Kidney (tissue), 14 donors: Measurements from ENCODE around the gene ENDOG. TPM values are rescaled to one million over a fixed set of nuclear protein-coding genes. Genes with fewer than 3 reads are reported as not detected.
"Not testable (repeated sequence)": the region's sequence is repeated elsewhere in the genome, so short reads cannot be mapped to it uniquely, and the experiment has no call there.

ENCODE experiments used
- DNase-seq, 5 donors: peaks; one replicate each; pipeline ENCODE4 v3.0.0-alpha.2; 2013 to 2020
- FAIRE-seq: peaks from 2 replicates; lab custom pipeline; 2012; peaks lifted over from hg19 to GRCh38; lab: Jason Lieb, UNC
- H3K27ac ChIP-seq, 2 donors: one replicate each; pipeline ENCODE4 v1.7.0; 2013; ENCODE audit warnings: low read depth in 2 of 2, low read length in 2 of 2, inconsistent platforms in 1 of 2
- H3K27me3 ChIP-seq: one replicate; pipeline ENCODE4 v1.7.1; 2013; ENCODE audit warnings: low read length, inconsistent platforms; ENCODE audit not compliant: control insufficient read depth, insufficient read depth
- H3K36me3 ChIP-seq, 3 donors: one replicate each; pipeline versions ENCODE4 v1.7.0 to v1.7.1; 2013; ENCODE audit warnings: low read length in 3 of 3, control low read depth in 1 of 3, inconsistent platforms in 1 of 3; ENCODE audit not compliant: insufficient read depth in 3 of 3, control insufficient read depth in 2 of 3
- H3K4me1 ChIP-seq, 3 donors: one replicate each; pipeline versions ENCODE4 v1.7.0 to v1.7.1; 2013; ENCODE audit warnings: low read length in 3 of 3, inconsistent platforms in 1 of 3, low read depth in 1 of 3; ENCODE audit not compliant: control insufficient read depth in 2 of 3, insufficient read depth in 2 of 3
- H3K4me3 ChIP-seq, 3 donors: one replicate each; pipeline versions ENCODE4 v1.7.0 to v1.8.1; 2013; ENCODE audit warnings: low read length in 3 of 3, control low read depth in 1 of 3, inconsistent platforms in 1 of 3
- H3K9ac ChIP-seq, 3 donors: one replicate each; pipeline versions ENCODE4 v1.7.0 to v1.7.1; 2013; ENCODE audit warnings: low read length in 3 of 3, control low read depth in 1 of 3, inconsistent platforms in 1 of 3
- H3K9me3 ChIP-seq, 3 donors: one replicate each; pipeline versions ENCODE4 v1.7.0 to v1.7.1; 2013; ENCODE audit warnings: low read length in 3 of 3, control low read depth in 1 of 3, inconsistent platforms in 1 of 3; ENCODE audit not compliant: control insufficient read depth in 2 of 3, insufficient read depth in 1 of 3
- intact Hi-C: fragments of 100-400 bp; cut with DNase I; formaldehyde crosslinking; loops from one replicate; pipeline ENCODE4 v1.11.1; 2022
- polyA plus RNA-seq: library from polyadenylated mRNA; stranded (reverse); fragments of 350-450 nt; fragmentation: Illumina TruSeq; extraction: RNeasy Lipid Tissue Mini Kit (QIAGEN cat#74804); gene quantifications from one replicate; pipeline ENCODE4 v1.2.3, GENCODE V29; 2014; ENCODE audit warnings: low read depth, low replicate concordance; ENCODE audit not compliant: insufficient read depth
- total RNA-seq: library from RNA; stranded (reverse); fragmentation: NEBNext Ultra II Directional; extraction: Animal tissue kit (Norgen Biotek cat#: 25700); gene quantifications from one replicate; pipeline ENCODE4 v1.2.1, GENCODE V29; 2021
- TF ChIP-seq, protein P1 (sequence below): IDR thresholded peaks from 3 replicates; pipeline ENCODE4 v1.5.1; 2012; ENCODE audit warnings: mild to moderate bottlenecking, moderate library complexity, borderline replicate concordance; ENCODE audit not compliant: insufficient read depth; ENCODE audit errors: extremely low read depth
- donor health status: control.
- donor health status: control.
- donor health status: control.
- donor health status: control.
- donor health status: control.
- donor health status: DM: yes; HTN: yes; CAD: no.
- donor health status: Normal renal cell carcinoma (clear cell type).

ENDOG gene
- total and polyA plus RNA-seq, 2 donors from 2014 or later: 20.6 to 59.9 TPM

DNA sequence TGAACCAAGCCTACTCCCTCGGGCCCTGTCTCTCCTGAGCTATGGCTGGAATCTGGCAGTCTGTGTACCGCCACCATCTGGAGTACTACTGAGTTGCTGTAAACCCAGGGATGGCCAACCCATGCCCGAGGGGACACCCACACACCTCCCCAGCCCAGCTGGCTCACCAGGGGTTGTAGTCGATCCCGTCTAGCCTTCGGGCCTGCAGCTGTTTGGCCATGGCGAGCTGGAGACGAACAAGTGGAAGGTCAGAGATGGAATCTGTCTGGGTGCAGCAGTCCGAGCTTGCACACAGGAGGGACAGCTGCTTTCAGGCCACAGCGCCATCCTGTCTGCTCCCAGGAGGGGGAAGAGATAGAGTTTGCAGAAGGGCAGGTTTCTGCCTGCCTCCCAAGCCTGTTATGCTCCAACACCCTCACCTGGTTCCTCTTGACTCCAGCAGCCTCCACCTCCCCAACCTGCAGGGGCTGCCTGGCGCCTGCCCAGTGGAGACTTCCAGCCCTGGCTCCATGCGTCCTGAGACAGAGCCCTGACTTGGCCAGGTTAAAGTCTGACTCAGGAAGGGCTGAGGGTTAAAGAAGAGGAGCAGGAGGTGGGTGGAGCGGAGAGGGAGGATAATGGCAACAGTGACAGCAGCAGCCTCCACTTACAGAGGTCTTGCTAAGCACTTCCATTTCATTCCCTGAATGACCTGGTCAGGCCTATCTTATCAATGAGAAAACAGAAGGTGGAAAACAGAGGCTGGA lies 27.1 kb downstream of the ENDOG start:
- H3K9ac ChIP-seq: no peak overlapping the region
- FAIRE-seq (no peak), DNase-seq (peak; percentile 21 to 64 (median 41))
- H3K27ac ChIP-seq: peak overlapping the region in 1 of 2 donors; percentile 5
- intact Hi-C loops: no loop called here
- H3K4me3 ChIP-seq: peak overlapping the region in 1 of 3 donors; percentile 43
- H3K4me1 ChIP-seq: peaks cover 0 to 5% (median 0%) of the 10 kb centered on the region in 3 donors
- TF ChIP-seq, protein P1, sequence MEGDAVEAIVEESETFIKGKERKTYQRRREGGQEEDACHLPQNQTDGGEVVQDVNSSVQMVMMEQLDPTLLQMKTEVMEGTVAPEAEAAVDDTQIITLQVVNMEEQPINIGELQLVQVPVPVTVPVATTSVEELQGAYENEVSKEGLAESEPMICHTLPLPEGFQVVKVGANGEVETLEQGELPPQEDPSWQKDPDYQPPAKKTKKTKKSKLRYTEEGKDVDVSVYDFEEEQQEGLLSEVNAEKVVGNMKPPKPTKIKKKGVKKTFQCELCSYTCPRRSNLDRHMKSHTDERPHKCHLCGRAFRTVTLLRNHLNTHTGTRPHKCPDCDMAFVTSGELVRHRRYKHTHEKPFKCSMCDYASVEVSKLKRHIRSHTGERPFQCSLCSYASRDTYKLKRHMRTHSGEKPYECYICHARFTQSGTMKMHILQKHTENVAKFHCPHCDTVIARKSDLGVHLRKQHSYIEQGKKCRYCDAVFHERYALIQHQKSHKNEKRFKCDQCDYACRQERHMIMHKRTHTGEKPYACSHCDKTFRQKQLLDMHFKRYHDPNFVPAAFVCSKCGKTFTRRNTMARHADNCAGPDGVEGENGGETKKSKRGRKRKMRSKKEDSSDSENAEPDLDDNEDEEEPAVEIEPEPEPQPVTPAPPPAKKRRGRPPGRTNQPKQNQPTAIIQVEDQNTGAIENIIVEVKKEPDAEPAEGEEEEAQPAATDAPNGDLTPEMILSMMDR: peak; percentile 3
- H3K27me3 ChIP-seq: no peaks in the 10 kb centered on the region
- peaks cover 0 to 5% (median 0%) of the 10 kb centered on the region in 3 donors for H3K36me3 ChIP-seq
- H3K9me3 ChIP-seq: peaks cover 0 to 4% (median 0%) of the 10 kb centered on the region in 3 donors

DNA sequence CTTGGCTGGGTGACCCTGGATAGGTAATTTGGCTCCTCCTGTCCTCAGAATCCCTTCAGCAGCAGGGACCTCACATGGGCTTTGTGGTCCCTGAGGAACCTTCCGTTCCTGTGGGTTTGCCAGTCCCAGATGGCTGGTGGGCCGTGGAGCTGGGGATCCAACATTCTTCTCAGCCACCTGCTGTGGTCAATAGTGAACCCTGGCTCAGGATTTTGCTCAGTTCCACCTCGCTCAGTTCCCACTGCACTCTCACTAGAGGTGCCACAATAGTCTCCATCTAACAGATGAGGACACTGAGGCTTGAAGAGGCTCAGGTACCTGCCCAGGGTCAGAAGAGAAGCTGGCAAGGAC lies 28.4 kb downstream of the ENDOG start:
- peaks cover 0 to 5% (median 0%) of the 10 kb centered on the region in 3 donors for H3K36me3 ChIP-seq
- no peaks in the 10 kb centered on the region for H3K27me3 ChIP-seq
- FAIRE-seq (no peak), DNase-seq (peak in 1 of 5 donors; percentile 15)
- H3K27ac ChIP-seq: no peak overlapping the region
- H3K9me3 ChIP-seq: peaks cover 0 to 4% (median 0%) of the 10 kb centered on the region in 3 donors
- H3K4me3 ChIP-seq: no peak overlapping the region
- TF ChIP-seq, protein P1: no peak
- intact Hi-C loops: no loop called here
- H3K4me1 ChIP-seq: peaks cover 0 to 5% (median 0%) of the 10 kb centered on the region in 3 donors
- H3K9ac ChIP-seq: no peak overlapping the region

DNA sequence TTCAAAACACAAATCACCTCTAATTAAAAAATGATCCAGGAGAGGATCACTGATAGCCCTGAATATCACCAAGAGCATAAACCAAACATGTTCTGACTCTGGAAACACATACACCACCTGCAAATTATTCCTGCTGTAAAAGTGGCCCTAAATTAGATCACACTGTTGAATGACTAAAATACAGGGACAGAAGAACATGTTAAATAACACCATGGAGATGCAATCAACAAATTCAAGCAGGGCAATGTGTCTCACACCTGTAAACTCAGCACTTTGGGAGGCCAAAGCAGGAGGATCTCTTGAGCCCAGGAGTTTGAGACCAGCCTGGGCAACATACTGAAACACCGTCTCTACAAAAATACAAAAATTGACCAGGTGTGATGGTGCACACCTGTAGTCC lies 29.5 kb downstream of the ENDOG start:
- DNase-seq (no peak), FAIRE-seq (no peak)
- Histone ChIP-seq H3K9ac (no peak overlapping the region), H3K36me3 (no peaks in the 10 kb centered on the region), H3K27ac (no peak overlapping the region), H3K27me3 (no peaks in the 10 kb centered on the region), H3K4me3 (no peak overlapping the region), H3K9me3 (peaks cover 0 to 4% (median 0%) of the 10 kb centered on the region in 3 donors), H3K4me1 (peaks cover 0 to 5% (median 0%) of the 10 kb centered on the region in 3 donors)
- intact Hi-C loops: no loop called here
- TF ChIP-seq, protein P1: no peak

DNA sequence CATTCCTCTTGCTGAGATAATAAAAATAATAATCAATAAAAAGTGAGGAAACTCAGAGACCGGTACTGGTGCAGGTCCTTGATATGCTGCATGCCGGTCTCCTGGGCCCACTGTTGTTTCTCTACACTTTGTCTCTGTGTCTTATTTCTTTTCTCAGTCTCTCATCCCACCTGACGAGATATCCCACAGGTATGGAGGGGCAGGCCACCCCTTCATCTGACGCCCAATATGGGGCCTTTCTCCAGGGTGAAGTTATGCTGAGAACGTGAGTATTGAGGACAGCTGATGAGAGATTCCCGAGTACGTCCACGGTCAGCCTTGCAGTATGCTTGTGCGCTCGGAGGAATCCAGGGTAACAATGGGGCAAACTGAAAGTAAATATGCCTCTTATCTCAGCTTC lies 32.7 kb downstream of the ENDOG start:
- H3K9me3 ChIP-seq, DNase-seq, H3K27me3 ChIP-seq, H3K4me3 ChIP-seq, H3K4me1 ChIP-seq, FAIRE-seq, H3K9ac ChIP-seq, H3K36me3 ChIP-seq, H3K27ac ChIP-seq, intact Hi-C loops: not testable (repeated sequence)
